ENCODE measurements around the gene KLHL26. TPM values are rescaled to one million over a fixed set of nuclear protein-coding genes. Genes with fewer than 3 reads are reported as not detected.

KLHL26 gene
- total and polyA plus RNA-seq, 2 experiments from 2014 or later, result 8.2 to 8.6 TPM

- no peak for TF ChIP-seq CTCF (IDR thresholded peaks at IDR 0.05; ENCODE audit: low read depth, low read length)
- Histone ChIP-seq H3K4me3 (no peak overlapping the region), H3K9me3 (ENCODE audit: low read depth) (no peaks in the 10 kb centered on the region), H3K4me1 (ENCODE audit: low read depth) (no peaks in the 10 kb centered on the region), H3K36me3 (no peaks in the 10 kb centered on the region), H3K27ac (no peak overlapping the region), H3K27me3 (no peaks in the 10 kb centered on the region)
- DNase-seq (ENCODE audit: low read depth in 1 of 2, low spot score in 1 of 2), result no peak
Measured at GRCh38 chr19:18687740-18688465, 51.1 kb downstream of the KLHL26 start.

- peaks cover 8% of the 10 kb centered on the region for H3K4me1 ChIP-seq (ENCODE audit: low read depth)
- H3K27me3 ChIP-seq, result no peaks in the 10 kb centered on the region
- no peak for DNase-seq (ENCODE audit: low read depth in 1 of 2, low spot score in 1 of 2)
- no peak for TF ChIP-seq CTCF (IDR thresholded peaks at IDR 0.05; ENCODE audit: low read depth, low read length)
- H3K36me3 ChIP-seq, result no peaks in the 10 kb centered on the region
- no peaks in the 10 kb centered on the region for H3K9me3 ChIP-seq (ENCODE audit: low read depth)
- no peak overlapping the region for H3K4me3 ChIP-seq
- H3K27ac ChIP-seq, result no peak overlapping the region
Measured at GRCh38 chr19:18696023-18696422, 59.2 kb downstream of the KLHL26 start.

GRCh38 chr19:18697680-18698079 lies 60.9 kb downstream of the KLHL26 start:
- H3K4me3 ChIP-seq, result no peak overlapping the region
- no peaks in the 10 kb centered on the region for H3K9me3 ChIP-seq (ENCODE audit: low read depth)
- H3K27ac ChIP-seq, result no peak overlapping the region
- H3K27me3 ChIP-seq, result no peaks in the 10 kb centered on the region
- no peak for DNase-seq (ENCODE audit: low read depth in 1 of 2, low spot score in 1 of 2)
- H3K36me3 ChIP-seq, result no peaks in the 10 kb centered on the region
- TF ChIP-seq CTCF (IDR thresholded peaks at IDR 0.05; ENCODE audit: low read depth, low read length), result no peak
- peaks cover 8% of the 10 kb centered on the region for H3K4me1 ChIP-seq (ENCODE audit: low read depth)

GRCh38 chr19:18698321-18699167 lies 61.7 kb downstream of the KLHL26 start:
- Histone ChIP-seq H3K36me3 (no peaks in the 10 kb centered on the region), H3K4me1 (ENCODE audit: low read depth) (peaks cover 8% of the 10 kb centered on the region), H3K27ac (no peak overlapping the region), H3K4me3 (no peak overlapping the region), H3K27me3 (no peaks in the 10 kb centered on the region), H3K9me3 (ENCODE audit: low read depth) (no peaks in the 10 kb centered on the region)
- DNase-seq (ENCODE audit: low read depth in 1 of 2, low spot score in 1 of 2), result no peak
- no peak for TF ChIP-seq CTCF (IDR thresholded peaks at IDR 0.05; ENCODE audit: low read depth, low read length)

- DNase-seq (ENCODE audit: low read depth in 1 of 2, low spot score in 1 of 2), result no peak
- H3K27me3 ChIP-seq, result no peaks in the 10 kb centered on the region
- TF ChIP-seq CTCF (IDR thresholded peaks at IDR 0.05; ENCODE audit: low read depth, low read length), result no peak
Measured at GRCh38 chr19:18699403-18700054, 62.7 kb downstream of the KLHL26 start.

More at GRCh38 chr19:18699403-18700054, 62.7 kb downstream of the KLHL26 start:
- Histone ChIP-seq H3K27ac (no peak overlapping the region), H3K4me1 (ENCODE audit: low read depth) (peaks cover 8% of the 10 kb centered on the region), H3K36me3 (no peaks in the 10 kb centered on the region), H3K4me3 (no peak overlapping the region), H3K9me3 (ENCODE audit: low read depth) (no peaks in the 10 kb centered on the region)

Measured in cardiac muscle cell (in vitro differentiated cells and primary cell).